ENCODE results near the gene FOXD4L6.
"Not testable (repeated sequence)": the region's sequence is repeated elsewhere in the genome, so short reads cannot be mapped to it uniquely, and the experiment has no call there.

FOXD4L6 gene

DNA sequence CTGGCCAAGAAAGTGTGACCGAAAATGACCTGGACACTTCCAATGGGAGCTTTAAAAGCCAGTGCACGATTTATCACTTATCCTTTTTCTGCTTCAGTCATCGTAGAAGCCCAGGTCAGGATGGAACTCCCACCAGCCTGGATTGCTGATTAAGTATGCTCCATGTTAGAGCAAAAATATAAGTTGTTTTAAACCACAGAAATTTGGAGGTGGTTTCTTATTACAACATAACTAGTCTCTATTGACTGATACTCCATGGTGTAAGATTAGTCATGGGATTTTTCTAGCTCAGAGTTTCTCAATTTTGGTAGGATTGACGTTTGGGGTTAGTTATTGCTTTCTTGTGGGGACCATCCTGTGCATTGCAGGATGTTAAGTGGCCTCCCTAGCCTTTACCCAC lies 29.7 kb downstream of the FOXD4L6 start:
- DNase-seq, result not testable (repeated sequence)

DNA sequence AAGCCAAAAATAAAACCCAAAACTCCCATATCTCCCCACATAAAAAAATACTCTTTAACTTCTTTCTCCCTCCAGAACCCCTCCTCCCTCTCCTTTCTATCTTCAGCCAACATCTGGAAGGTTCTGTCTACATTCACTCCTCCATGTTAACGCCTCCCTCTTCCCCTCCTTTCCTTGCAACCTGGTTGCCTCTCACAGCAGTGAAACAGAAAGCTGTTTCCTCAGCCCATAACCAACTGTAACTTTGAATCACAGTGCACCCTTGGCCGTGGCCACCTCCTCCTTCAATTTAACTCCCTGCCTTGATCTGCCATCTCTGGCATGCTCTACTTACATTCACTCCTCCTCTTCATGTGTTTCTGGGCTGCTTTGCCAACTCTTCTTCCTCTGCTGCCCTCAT lies 33.4 kb downstream of the FOXD4L6 start:
- not testable (repeated sequence) for DNase-seq

DNA sequence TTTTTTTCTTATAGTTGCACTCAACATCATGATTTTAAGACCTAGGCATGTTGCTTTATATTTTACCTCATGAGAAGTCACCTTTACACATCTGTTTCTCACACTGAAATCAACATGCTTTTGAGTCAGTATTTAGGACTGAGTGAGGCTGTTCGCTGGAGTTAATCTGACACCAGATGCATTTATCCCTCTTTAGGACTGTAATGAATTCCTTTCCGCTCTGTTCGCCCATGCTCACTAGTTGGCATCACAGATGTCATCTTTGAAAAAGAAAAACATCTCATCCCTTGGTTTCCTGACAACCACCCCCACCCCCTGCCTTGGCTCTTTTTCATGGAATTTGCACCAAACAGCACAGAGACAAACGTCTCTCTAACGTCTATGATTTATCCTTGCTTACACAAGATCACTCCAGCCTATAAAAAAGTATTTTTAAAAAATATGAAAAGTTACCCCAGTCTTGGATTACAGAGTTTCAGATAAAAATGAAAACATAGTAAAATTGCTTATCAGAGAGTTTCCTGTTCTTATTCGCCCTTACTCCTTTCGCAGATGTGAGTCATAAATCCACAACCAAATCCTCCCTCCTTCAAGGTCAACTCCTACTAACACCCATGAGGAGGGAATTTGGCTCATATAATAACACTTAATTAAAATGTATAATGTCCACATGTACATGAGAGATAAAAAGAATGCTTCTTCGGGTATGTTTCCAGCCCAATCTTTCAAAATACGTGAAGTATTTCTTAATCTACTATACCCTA lies 34.3 kb downstream of the FOXD4L6 start:
- not testable (repeated sequence) for DNase-seq

DNA sequence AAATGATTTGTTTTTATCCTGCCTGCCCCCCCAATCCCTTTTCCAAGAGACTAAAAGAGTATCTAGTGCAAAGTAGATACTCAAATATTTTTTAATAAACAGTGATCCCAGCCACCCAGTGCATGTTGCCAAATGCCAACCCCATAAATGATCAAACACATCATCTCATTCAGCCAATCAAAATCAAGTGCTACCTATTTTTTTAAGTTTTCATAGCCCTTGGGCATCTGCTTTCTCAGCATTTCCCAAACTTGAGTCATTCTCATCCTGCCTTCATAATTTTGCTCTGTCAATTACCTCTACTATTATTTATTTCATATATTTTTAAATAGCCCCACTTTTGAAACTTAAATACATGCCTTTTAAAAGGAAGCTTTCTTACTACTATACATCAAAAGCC lies 37.6 kb downstream of the FOXD4L6 start:
- not testable (repeated sequence) for DNase-seq

DNA sequence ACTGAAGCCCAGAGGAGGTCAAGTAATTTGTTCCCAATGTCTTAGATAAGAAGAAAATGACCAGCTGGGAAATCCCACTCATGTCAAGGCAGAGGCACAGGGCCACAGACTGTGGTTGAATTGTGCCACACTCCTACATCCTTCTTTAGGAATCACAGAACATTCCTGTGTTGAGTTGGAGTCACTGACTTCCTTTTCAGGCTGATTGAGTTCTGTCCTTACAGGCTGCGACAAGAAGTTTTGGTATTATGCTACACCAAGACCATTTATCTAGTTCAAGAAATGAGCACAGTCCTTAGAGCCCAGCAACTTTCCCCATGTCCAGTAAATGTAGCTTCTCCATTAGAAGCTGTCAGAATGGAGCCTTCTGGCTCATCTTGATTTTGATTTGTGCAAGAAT lies 38.1 kb downstream of the FOXD4L6 start:
- not testable (repeated sequence) for DNase-seq

DNA sequence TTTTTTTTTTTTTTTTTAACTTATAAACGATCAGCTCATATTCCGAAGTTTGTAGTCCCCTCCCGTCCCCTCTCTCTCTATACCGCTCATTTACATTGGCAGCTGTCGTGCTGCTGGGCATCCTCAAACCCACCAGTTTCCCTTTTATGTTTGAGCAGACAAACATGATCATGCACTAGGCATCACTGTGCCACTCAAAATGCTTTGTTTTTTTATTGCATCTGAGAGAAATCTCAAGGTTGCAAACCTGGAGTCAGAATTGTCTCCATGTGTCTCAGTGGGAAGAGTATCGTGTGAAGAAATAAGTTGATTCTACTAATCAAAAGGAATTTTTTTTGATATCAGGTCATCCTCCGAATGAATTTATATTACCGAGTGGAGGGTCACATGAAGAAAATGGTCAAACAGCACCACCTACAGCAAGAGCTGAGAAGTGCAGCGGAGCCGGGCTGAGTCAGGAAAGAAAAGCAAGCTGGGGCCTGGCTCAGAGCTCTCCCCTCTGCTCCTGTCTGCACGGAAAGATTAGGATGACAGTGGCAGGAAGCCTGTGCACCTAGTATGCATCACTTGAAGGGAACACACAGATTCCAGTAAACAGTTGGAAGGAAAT lies 39.9 kb downstream of the FOXD4L6 start:
- not testable (repeated sequence) for DNase-seq

DNA sequence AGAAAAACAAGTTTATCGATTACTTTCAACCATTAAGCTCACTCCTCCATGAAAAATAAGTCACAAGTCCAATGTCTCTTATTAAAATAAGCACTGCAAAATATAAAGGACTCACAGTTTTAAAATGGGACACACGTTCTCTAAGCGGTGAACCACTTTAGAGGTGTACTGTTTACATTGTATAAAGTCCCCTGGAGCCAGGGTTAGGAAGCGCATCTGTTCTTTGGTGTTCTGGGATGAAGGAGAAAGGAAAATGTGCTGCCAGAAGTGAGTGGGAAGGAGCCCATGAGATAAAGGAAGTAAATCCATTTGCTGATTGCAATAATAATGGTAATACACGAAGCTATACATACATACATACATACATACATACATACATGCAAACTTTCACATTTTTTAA lies 40.6 kb downstream of the FOXD4L6 start:
- DNase-seq, result not testable (repeated sequence)

DNA sequence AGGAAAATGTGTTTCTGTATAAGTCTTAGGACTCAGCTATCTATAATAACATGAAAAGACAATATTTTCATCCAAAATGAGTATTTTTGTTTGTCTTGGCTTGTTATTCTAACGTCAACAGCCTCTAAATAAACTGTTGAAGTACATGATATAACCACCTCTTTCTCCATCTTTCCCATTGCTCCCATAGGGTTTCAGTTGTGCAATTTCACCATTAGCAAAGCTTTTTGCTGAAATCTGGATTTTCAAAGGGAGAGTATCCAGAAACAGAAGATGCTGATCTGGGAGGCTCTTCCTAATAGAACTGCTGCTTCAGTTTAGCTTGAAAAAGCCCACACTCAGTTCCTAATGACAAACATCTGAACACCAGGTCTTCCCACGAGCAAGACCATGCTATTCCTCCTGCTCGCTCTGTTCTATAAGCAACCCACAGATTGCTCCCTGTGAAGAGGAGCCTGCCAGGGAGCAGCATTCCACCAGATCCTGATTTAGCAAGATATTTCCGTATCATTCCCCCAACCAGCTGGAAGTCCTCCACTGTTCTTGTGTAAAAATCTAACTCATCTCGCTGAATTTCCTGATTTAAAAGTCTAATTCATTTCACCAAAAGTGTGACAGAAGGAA lies 41.2 kb downstream of the FOXD4L6 start:
- not testable (repeated sequence) for DNase-seq

DNA sequence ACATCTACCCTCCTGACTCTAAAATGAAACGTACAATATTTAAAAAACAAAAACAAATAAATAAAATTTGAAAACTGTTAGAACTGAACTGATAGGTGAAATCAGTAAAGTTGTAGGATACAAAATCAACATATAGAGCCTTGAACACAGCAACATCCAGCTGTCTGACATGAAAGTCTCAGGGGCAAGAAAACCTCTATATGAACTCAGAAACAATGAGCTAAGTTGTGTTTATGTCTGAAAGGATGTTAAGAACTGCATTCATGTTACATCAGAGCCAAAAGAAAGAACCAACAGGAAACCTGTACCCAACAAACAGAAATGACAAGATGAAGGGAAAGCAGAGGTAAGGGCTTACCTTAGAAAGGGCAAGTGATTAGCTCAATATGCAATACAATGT lies 41.8 kb downstream of the FOXD4L6 start:
- not testable (repeated sequence) for DNase-seq

DNA sequence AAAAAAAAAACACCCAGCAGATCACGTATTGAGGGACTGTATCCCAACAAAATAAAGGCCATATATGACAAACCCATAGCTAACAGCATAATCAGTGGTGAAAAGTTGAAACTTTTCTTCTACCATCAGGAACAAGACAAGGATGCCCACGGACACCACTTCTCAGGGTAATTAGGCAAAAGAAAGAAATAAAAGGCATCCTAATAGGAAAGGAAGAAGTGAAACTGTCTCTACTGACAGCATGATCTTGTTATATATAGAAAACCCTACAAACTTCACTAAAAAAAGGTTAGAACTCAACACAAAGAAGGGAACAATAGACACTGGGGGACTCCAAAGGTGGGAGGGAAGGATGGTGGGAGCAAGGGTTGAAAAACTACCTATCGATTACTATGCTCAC lies 42.3 kb downstream of the FOXD4L6 start:
- not testable (repeated sequence) for DNase-seq

DNA sequence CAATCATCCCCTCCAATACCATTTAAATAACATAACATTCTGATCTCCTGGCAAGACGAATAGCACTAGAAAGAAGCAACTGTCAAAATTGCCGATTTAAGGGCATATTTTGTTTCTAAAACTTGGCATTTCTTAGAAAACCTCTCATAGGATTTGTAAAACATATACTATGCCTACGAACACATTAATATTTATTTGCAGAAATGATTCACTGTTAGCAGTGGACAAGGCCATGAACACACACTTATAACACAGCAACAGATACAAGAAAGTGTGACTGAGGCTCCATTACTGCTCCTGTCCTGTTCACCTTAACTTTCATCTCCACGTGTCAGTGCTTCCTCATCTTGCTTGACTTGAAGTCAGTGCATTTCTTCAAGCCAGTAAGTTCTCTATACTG lies 46.1 kb downstream of the FOXD4L6 start:
- DNase-seq, result not testable (repeated sequence)

DNA sequence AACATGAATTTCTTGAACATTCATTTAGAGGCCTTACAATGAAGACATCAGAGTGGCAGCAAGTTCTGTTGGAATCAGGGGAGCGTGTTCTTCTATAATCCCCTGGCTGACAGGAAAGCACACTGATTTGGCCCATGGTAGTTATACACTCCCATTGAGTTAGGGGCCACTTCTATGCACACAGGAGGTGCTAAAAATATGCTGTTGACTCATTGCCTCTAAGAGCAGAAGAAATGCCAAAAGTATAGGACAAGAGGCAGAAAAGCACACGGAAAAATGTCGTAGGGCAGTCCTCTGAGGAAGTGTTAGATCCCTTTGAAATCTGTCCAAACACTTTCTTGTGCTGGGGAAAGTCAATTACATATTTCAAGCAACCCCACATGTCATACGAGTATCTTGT lies 49.0 kb downstream of the FOXD4L6 start:
- DNase-seq, result not testable (repeated sequence)

DNA sequence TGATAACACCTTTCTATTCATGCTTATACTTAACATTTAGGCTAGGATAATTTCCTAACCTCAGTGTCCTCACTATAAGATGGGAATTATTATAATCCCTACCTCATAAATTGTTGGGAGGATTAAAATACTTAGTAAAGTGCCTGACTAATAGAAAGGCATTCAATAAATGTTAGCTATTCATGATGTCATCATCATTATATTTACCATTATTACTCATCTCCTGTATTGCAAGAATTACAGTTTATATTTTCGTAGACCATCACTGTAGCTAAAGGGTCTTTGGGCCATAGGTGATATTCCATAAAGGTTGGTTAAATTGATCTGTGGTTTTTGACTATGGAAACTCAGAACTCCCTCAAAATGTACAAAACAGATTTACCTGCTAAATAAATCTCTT lies 50.9 kb downstream of the FOXD4L6 start:
- DNase-seq, result not testable (repeated sequence)
